ENCODE measurements around the gene PCMT1. TPM values are rescaled to one million over a fixed set of nuclear protein-coding genes. Genes with fewer than 3 reads are reported as not detected.

The PCMT1 gene
- polyA plus RNA-seq, 1 donor (not counting 4 experiments of a cell fraction or from before 2014, with no cell fraction given): 167 TPM

GRCh38 chr6:149815788-149816187 is 66.2 kb downstream of the PCMT1 start:
- Histone ChIP-seq H3K9me3 (ENCODE audit: control insufficient read depth, low read depth, low read length) (no peaks in the 10 kb centered on the region), H4K20me1 (ENCODE audit: control insufficient read depth, extremely low read depth, insufficient read depth, low read length) (no peaks in the 10 kb centered on the region), H3K79me2 (ENCODE audit: control insufficient read depth, insufficient read depth, low read length) (no peaks in the 10 kb centered on the region), H3K4me2 (ENCODE audit: control insufficient read depth, extremely low read depth, insufficient read depth, low read depth, low read length) (no peak overlapping the region), H3K4me3 (ENCODE audit: control insufficient read depth in 2 of 3, extremely low read depth in 1 of 3, insufficient read depth in 2 of 3, low read depth in 1 of 3, low read length in 3 of 3) (no peak overlapping the region), H3K9me1 (ENCODE audit: control insufficient read depth, extremely low read depth, insufficient read depth, low read length) (no peaks in the 10 kb centered on the region), H3K27ac (ENCODE audit: control insufficient read depth, insufficient read depth, low read length) (no peak overlapping the region), H3K36me3 (ENCODE audit: control insufficient read depth in 2 of 2, extremely low read depth in 1 of 2, insufficient read depth in 2 of 2, low read length in 2 of 2) (peaks cover 0 to 6% of the 10 kb centered on the region in 2 experiments), H3K9ac (ENCODE audit: control insufficient read depth, extremely low read depth, insufficient read depth, low read length) (no peak overlapping the region), H3K27me3 (ENCODE audit: control insufficient read depth, extremely low read depth, insufficient read depth, low read length) (no peaks in the 10 kb centered on the region), H3K4me1 (ENCODE audit: control insufficient read depth, extremely low read depth, insufficient read depth, low read length) (no peaks in the 10 kb centered on the region), H2AFZ (ENCODE audit: control insufficient read depth, low read length) (no peak overlapping the region)
- DNase-seq (ENCODE audit: low read depth, low spot score): no peak
- no peak for FAIRE-seq
- TF ChIP-seq, protein P1, sequence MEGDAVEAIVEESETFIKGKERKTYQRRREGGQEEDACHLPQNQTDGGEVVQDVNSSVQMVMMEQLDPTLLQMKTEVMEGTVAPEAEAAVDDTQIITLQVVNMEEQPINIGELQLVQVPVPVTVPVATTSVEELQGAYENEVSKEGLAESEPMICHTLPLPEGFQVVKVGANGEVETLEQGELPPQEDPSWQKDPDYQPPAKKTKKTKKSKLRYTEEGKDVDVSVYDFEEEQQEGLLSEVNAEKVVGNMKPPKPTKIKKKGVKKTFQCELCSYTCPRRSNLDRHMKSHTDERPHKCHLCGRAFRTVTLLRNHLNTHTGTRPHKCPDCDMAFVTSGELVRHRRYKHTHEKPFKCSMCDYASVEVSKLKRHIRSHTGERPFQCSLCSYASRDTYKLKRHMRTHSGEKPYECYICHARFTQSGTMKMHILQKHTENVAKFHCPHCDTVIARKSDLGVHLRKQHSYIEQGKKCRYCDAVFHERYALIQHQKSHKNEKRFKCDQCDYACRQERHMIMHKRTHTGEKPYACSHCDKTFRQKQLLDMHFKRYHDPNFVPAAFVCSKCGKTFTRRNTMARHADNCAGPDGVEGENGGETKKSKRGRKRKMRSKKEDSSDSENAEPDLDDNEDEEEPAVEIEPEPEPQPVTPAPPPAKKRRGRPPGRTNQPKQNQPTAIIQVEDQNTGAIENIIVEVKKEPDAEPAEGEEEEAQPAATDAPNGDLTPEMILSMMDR (optimal IDR thresholded peaks at IDR 0.05 in 1 of 3, IDR thresholded peaks at IDR 0.05 in 1 of 3, conservative IDR thresholded peaks at IDR 0.05 in 1 of 3; ENCODE audit: extremely low read depth in 1 of 3, insufficient read depth in 2 of 3, low read length in 3 of 3): no peak
- no peak for TF ChIP-seq EZH2 (IDR thresholded peaks at IDR 0.05; ENCODE audit: low read length)
- dilution Hi-C loops (cut with MboI; ENCODE audit: extremely low pct_ligation_motif_present, low sequenced_read_pairs): no loop called here

DNA sequence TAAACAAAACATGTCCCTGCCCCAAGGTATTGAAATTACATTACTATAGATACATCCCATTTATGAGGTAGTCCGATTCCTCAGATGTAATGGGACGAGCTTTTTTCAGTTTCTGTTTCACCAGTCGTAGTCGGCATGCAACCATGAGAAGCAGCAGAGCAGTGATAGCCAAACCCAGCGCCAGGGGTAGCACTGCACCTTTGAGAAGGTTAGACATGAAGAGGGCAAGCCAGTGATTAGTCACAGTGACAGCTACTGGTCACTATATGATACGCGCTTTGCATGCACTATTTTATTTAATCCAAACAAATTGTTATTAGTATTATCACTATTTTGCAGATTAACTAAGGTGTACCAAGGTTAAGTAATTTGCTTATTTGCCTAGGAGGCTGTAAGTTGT is 71.0 kb downstream of the PCMT1 start:
- no peak overlapping the region for H3K9ac ChIP-seq (ENCODE audit: control insufficient read depth, extremely low read depth, insufficient read depth, low read length)
- DNase-seq (ENCODE audit: low read depth, low spot score): no peak
- peaks cover 5 to 12% of the 10 kb centered on the region in 2 experiments for H3K36me3 ChIP-seq (ENCODE audit: control insufficient read depth in 2 of 2, extremely low read depth in 1 of 2, insufficient read depth in 2 of 2, low read length in 2 of 2)
- H3K4me3 ChIP-seq (ENCODE audit: control insufficient read depth in 2 of 3, extremely low read depth in 1 of 3, insufficient read depth in 2 of 3, low read depth in 1 of 3, low read length in 3 of 3): no peak overlapping the region
- no peak overlapping the region for H2AFZ ChIP-seq (ENCODE audit: control insufficient read depth, low read length)
- FAIRE-seq: no peak
- H4K20me1 ChIP-seq (ENCODE audit: control insufficient read depth, extremely low read depth, insufficient read depth, low read length): no peaks in the 10 kb centered on the region
- TF ChIP-seq, protein P1 (optimal IDR thresholded peaks at IDR 0.05 in 1 of 3, IDR thresholded peaks at IDR 0.05 in 1 of 3, conservative IDR thresholded peaks at IDR 0.05 in 1 of 3; ENCODE audit: extremely low read depth in 1 of 3, insufficient read depth in 2 of 3, low read length in 3 of 3): no peak
- TF ChIP-seq EZH2 (IDR thresholded peaks at IDR 0.05; ENCODE audit: low read length): no peak
- H3K27ac ChIP-seq (ENCODE audit: control insufficient read depth, insufficient read depth, low read length): no peak overlapping the region
- H3K9me1 ChIP-seq (ENCODE audit: control insufficient read depth, extremely low read depth, insufficient read depth, low read length): no peaks in the 10 kb centered on the region
- dilution Hi-C loops (cut with MboI; ENCODE audit: extremely low pct_ligation_motif_present, low sequenced_read_pairs): no loop called here
- H3K9me3 ChIP-seq (ENCODE audit: control insufficient read depth, low read depth, low read length): no peaks in the 10 kb centered on the region
- no peaks in the 10 kb centered on the region for H3K27me3 ChIP-seq (ENCODE audit: control insufficient read depth, extremely low read depth, insufficient read depth, low read length)
- H3K79me2 ChIP-seq (ENCODE audit: control insufficient read depth, insufficient read depth, low read length): no peaks in the 10 kb centered on the region
- H3K4me2 ChIP-seq (ENCODE audit: control insufficient read depth, extremely low read depth, insufficient read depth, low read depth, low read length): no peak overlapping the region
- no peaks in the 10 kb centered on the region for H3K4me1 ChIP-seq (ENCODE audit: control insufficient read depth, extremely low read depth, insufficient read depth, low read length)
